H1 (cell line): ENCODE measurements around the gene CALCOCO2. TPM values are rescaled to one million over a fixed set of nuclear protein-coding genes. Genes with fewer than 3 reads are reported as not detected.

Source experiments
- CTCF ChIA-PET: fragments of 300-600 bp; sonication (Branson Sonifier 250); formaldehyde crosslinking; loops from one replicate; lab custom pipeline; 2021; ENCODE audit not compliant: partially characterized antibody; lab: Charles Lee
- POLR2A ChIA-PET: fragments of 300-600 bp; sonication (Branson Sonifier 250); formaldehyde crosslinking; loops from one replicate; lab custom pipeline; 2021; ENCODE audit warnings: inconsistent platforms; ENCODE audit not compliant: partially characterized antibody; lab: Charles Lee
- DNase-seq, 2 experiments: peaks; one replicate each; pipeline versions ENCODE4 v3.0.0 to v3.0.0-alpha.2; 2010 to 2022; ENCODE audit warnings: low spot score in 2 of 2, low read depth in 1 of 2, mixed read lengths in 1 of 2
- FAIRE-seq: peaks from 2 replicates; lab custom pipeline; 2011; peaks lifted over from hg19 to GRCh38; lab: Jason Lieb, UNC
- H2AFZ ChIP-seq: 2 replicates; pipeline ENCODE4 v1.8.1; 2012; ENCODE audit warnings: low read length, inconsistent platforms
- H2AK5ac ChIP-seq: 2 replicates; pipeline ENCODE4 v1.6.1; 2013; ENCODE audit warnings: low read depth, low read length
- H2BK120ac ChIP-seq: replicated peaks from 2 replicates; pipeline ENCODE3; 2013; ENCODE audit warnings: low read depth, low read length, inconsistent platforms
- H2BK12ac ChIP-seq: 2 replicates; pipeline ENCODE4 v1.6.1; 2013; ENCODE audit warnings: low read depth, low read length
- H2BK15ac ChIP-seq: 2 replicates; pipeline ENCODE4 v1.6.1; 2013; ENCODE audit warnings: low read length
- H2BK20ac ChIP-seq: 2 replicates; pipeline ENCODE4 v1.6.1; 2013; ENCODE audit warnings: low read length
- H2BK5ac ChIP-seq: 2 replicates; pipeline ENCODE4 v1.6.1; 2013; ENCODE audit warnings: low read depth, low read length
- H3K14ac ChIP-seq: 2 replicates; pipeline ENCODE4 v1.6.1; 2013; ENCODE audit warnings: inconsistent platforms; ENCODE audit not compliant: insufficient read length
- H3K18ac ChIP-seq: 2 replicates; pipeline ENCODE4 v1.6.1; 2013; ENCODE audit warnings: low read length; ENCODE audit errors: extremely low read depth
- H3K23ac ChIP-seq: 2 replicates; pipeline ENCODE4 v1.6.1; 2013; ENCODE audit warnings: inconsistent platforms; ENCODE audit not compliant: insufficient read length
- H3K23me2 ChIP-seq: 2 replicates; pipeline ENCODE4 v1.6.1; 2013; ENCODE audit warnings: low read depth, low read length
- H3K27ac ChIP-seq: 2 replicates; pipeline ENCODE4 v1.6.1; 2011; ENCODE audit warnings: low read depth, low read length, inconsistent platforms
- H3K27me3 ChIP-seq, 4 experiments: replicated peaks in 1 of 4; 1 replicate in 1 of 4; 2 replicates in 3 of 4; pipeline versions ENCODE4 v1.6.1 to v1.8.1; 2011 to 2013; ENCODE audit warnings: low read length in 3 of 4, mild to moderate bottlenecking in 3 of 4, inconsistent platforms in 2 of 4, mixed read lengths in 2 of 4, moderate library complexity in 1 of 4; ENCODE audit not compliant: control insufficient read depth in 3 of 4, insufficient read depth in 3 of 4; ENCODE audit errors: extremely low read depth in 1 of 4
- H3K36me3 ChIP-seq, 4 experiments: 2 replicates each; pipeline versions ENCODE4 v1.6.1 to v1.8.1; 2011 to 2013; ENCODE audit warnings: mild to moderate bottlenecking in 4 of 4, low read length in 3 of 4, moderate library complexity in 2 of 4, control low read depth in 1 of 4, inconsistent platforms in 1 of 4; ENCODE audit not compliant: insufficient read depth in 4 of 4, control insufficient read depth in 2 of 4
- H3K4ac ChIP-seq: replicated peaks from 2 replicates; pipeline ENCODE3; 2013; ENCODE audit warnings: low read length, low read depth, mixed read lengths, inconsistent platforms; ENCODE audit not compliant: insufficient read length
- H3K4me1 ChIP-seq, 4 experiments: replicated peaks in 1 of 4; 1 replicate in 1 of 4; 2 replicates in 3 of 4; pipeline versions ENCODE4 v1.6.1 to v1.8.1; 2011 to 2013; ENCODE audit warnings: low read length in 3 of 4, inconsistent platforms in 2 of 4, mixed read lengths in 1 of 4; ENCODE audit not compliant: insufficient read depth in 4 of 4, control insufficient read depth in 3 of 4
- H3K4me2 ChIP-seq, 2 experiments: 2 replicates each; pipeline versions ENCODE4 v1.6.1 to v1.8.1; 2011 to 2013; ENCODE audit warnings: low read depth in 2 of 2, low read length in 2 of 2, control low read depth in 1 of 2, inconsistent platforms in 1 of 2, mild to moderate bottlenecking in 1 of 2; ENCODE audit not compliant: insufficient read depth in 1 of 2
- H3K4me3 ChIP-seq, 4 experiments: fragments of 200-600, 300-600 bp in 1 of 4; sonication (generic), shearing (Covaris generic), sonication (Bioruptor Twin) in 1 of 4; 2 replicates each; pipeline versions ENCODE4 v1.5.1 to v1.8.1; 2011 to 2016; ENCODE audit warnings: low read length in 4 of 4, low read depth in 3 of 4, control low read depth in 2 of 4, inconsistent platforms in 2 of 4, mild to moderate bottlenecking in 2 of 4, mixed read lengths in 1 of 4, moderate library complexity in 1 of 4; ENCODE audit not compliant: insufficient read depth in 2 of 4; ENCODE audit errors: extremely low read depth in 1 of 4
- H3K56ac ChIP-seq: replicated peaks from 2 replicates; pipeline ENCODE3; 2013; ENCODE audit warnings: low read depth, mild to moderate bottlenecking, mixed read lengths, low read length, inconsistent platforms; ENCODE audit not compliant: insufficient read length
- H3K79me1 ChIP-seq: 2 replicates; pipeline ENCODE4 v1.6.1; 2013; ENCODE audit warnings: low read depth, low read length, control low read depth
- H3K79me2 ChIP-seq, 2 experiments: 2 replicates each; pipeline versions ENCODE4 v1.6.1 to v1.8.1; 2012 to 2013; ENCODE audit warnings: low read length in 2 of 2, mild to moderate bottlenecking in 2 of 2, inconsistent platforms in 1 of 2; ENCODE audit not compliant: insufficient read depth in 2 of 2, control insufficient read depth in 1 of 2
- H3K9ac ChIP-seq, 4 experiments: replicated peaks in 1 of 4; 1 replicate in 1 of 4; 2 replicates in 3 of 4; pipeline versions ENCODE4 v1.6.1 to v1.8.1; 2011 to 2013; ENCODE audit warnings: low read depth in 3 of 4, low read length in 3 of 4, control low read depth in 2 of 4, mild to moderate bottlenecking in 2 of 4, moderate library complexity in 2 of 4, inconsistent platforms in 1 of 4; ENCODE audit errors: extremely low read depth in 1 of 4
- H3K9me3 ChIP-seq, 2 experiments: 2 replicates each; pipeline versions ENCODE4 v1.6.1 to v1.8.1; 2012 to 2013; ENCODE audit warnings: mild to moderate bottlenecking in 2 of 2, moderate library complexity in 2 of 2, control low read depth in 1 of 2, inconsistent platforms in 1 of 2, low read depth in 1 of 2, low read length in 1 of 2, mixed read lengths in 1 of 2; ENCODE audit not compliant: insufficient read depth in 2 of 2
- H4K20me1 ChIP-seq, 2 experiments: replicated peaks in 1 of 2; 2 replicates each; pipeline versions ENCODE3 to v1.8.1; 2011 to 2013; ENCODE audit warnings: inconsistent platforms in 2 of 2, low read length in 2 of 2, mild to moderate bottlenecking in 1 of 2; ENCODE audit not compliant: insufficient read depth in 2 of 2, control insufficient read depth in 1 of 2
- H4K5ac ChIP-seq: 2 replicates; pipeline ENCODE4 v1.6.1; 2013; ENCODE audit warnings: low read length, low read depth, mixed read lengths, inconsistent platforms; ENCODE audit not compliant: insufficient read length
- H4K8ac ChIP-seq: 2 replicates; pipeline ENCODE4 v1.8.0; 2013; ENCODE audit warnings: mild to moderate bottlenecking, moderate library complexity, low read length, inconsistent platforms; ENCODE audit not compliant: insufficient read depth; ENCODE audit errors: extremely low read depth
- H4K91ac ChIP-seq: replicated peaks from 2 replicates; pipeline ENCODE3; 2013; ENCODE audit warnings: low read length, mixed read lengths, inconsistent platforms; ENCODE audit not compliant: insufficient read length
- BCL11A ChIP-seq, 2 experiments: IDR thresholded peaks; one replicate each; pipeline ENCODE4 v1.6.1; 2011; ENCODE audit warnings: low read depth in 2 of 2, low read length in 2 of 2, mild to moderate bottlenecking in 2 of 2
- CEBPB ChIP-seq: IDR thresholded peaks from 2 replicates; pipeline ENCODE4 v1.6.1; 2012; ENCODE audit warnings: low read depth, low read length
- CHD1 ChIP-seq: IDR thresholded peaks from 2 replicates; pipeline ENCODE4 v1.6.1; 2012; ENCODE audit warnings: low read depth, low read length, improper control_type of control experiment
- CTBP2 ChIP-seq: IDR thresholded peaks from 2 replicates; pipeline ENCODE4 v1.7.0; 2011; ENCODE audit warnings: borderline replicate concordance, mild to moderate bottlenecking, moderate library complexity, mixed read lengths, low read length; ENCODE audit not compliant: insufficient read depth, insufficient read length
- FOSL1 ChIP-seq: IDR thresholded peaks from 2 replicates; pipeline ENCODE4 v1.6.1; 2011; ENCODE audit warnings: mild to moderate bottlenecking, low read depth, low read length, moderate library complexity; ENCODE audit not compliant: insufficient read depth
- GTF2F1 ChIP-seq: IDR thresholded peaks from 2 replicates; pipeline ENCODE4 v1.6.1; 2012; ENCODE audit warnings: low read depth, low read length, improper control_type of control experiment, borderline replicate concordance
- HDAC2 ChIP-seq, 2 experiments: fragments of 300-600 bp in 1 of 2; sonication (generic) in 1 of 2; IDR thresholded peaks; 2 replicates each; pipeline ENCODE4 v1.6.1; 2011 to 2012; ENCODE audit warnings: low read depth in 2 of 2, low read length in 2 of 2, mild to moderate bottlenecking in 2 of 2, moderate library complexity in 2 of 2, borderline replicate concordance in 1 of 2, inconsistent platforms in 1 of 2
- HDAC6 ChIP-seq: IDR thresholded peaks from one replicate; pipeline ENCODE4 v1.7.1; 2012; ENCODE audit warnings: low read depth, mild to moderate bottlenecking, inconsistent platforms, low read length, moderate library complexity
- MAFK ChIP-seq: IDR thresholded peaks from 2 replicates; pipeline ENCODE4 v1.6.1; 2012; ENCODE audit warnings: low read depth, mild to moderate bottlenecking, improper control_type of control experiment, low read length
- MAX ChIP-seq: IDR thresholded peaks from 2 replicates; pipeline ENCODE4 v1.6.1; 2012; ENCODE audit warnings: inconsistent platforms
- NANOG ChIP-seq: IDR thresholded peaks from 2 replicates; pipeline ENCODE4 v1.6.1; 2011; ENCODE audit warnings: low read length, low read depth, mild to moderate bottlenecking, inconsistent platforms; ENCODE audit not compliant: insufficient read depth, poor library complexity, severe bottlenecking
- WGBS, 2 experiments: shearing (Covaris generic) in 1 of 2; methylation state at CpG; one replicate each; pipeline versions ENCODE4 v1.1.6 to v1.1.7; 2013 to 2015; ENCODE audit warnings: low lambda C conversion rate in 2 of 2, mixed read lengths in 2 of 2, inconsistent platforms in 1 of 2, low coverage in 1 of 2, missing lambda C conversion rate in 1 of 2; ENCODE audit not compliant: insufficient replicate concordance in 2 of 2, insufficient coverage in 1 of 2, insufficient read length in 1 of 2; ENCODE audit errors: extremely low coverage in 1 of 2, missing lambda C conversion rate in 1 of 2; 5-methylcytosine and 5-hydroxymethylcytosine counted together
- polyA plus RNA-seq, 7 experiments: library from polyadenylated mRNA; depleted of rRNA in 3 of 7; stranded (reverse) in 5 of 7; unstranded in 2 of 7; fragments of >200 nt in 5 of 7; fragments of 200-250 nt in 2 of 7; gene quantifications; 1 replicate in 5 of 7; 2 replicates in 1 of 7; 4 replicates in 1 of 7; pipeline versions ENCODE4 v1.2.1 to v1.2.3, GENCODE V29; 2011 to 2013; ENCODE audit warnings: missing spikeins in 2 of 7, mixed read lengths in 2 of 7
- total RNA-seq: library from RNA; stranded (reverse); fragmentation: NEBNext Ultra II Directional; extraction: Animal tissue kit (Norgen Biotek cat#: 25700); gene quantifications from 2 replicates; pipeline ENCODE4 v1.2.1, GENCODE V29; 2021
- TF ChIP-seq, protein P1 (sequence below): IDR thresholded peaks from 2 replicates; pipeline ENCODE4 v1.6.1; 2011; ENCODE audit warnings: low read depth, mild to moderate bottlenecking, low read length; ENCODE audit not compliant: insufficient read depth

Gene CALCOCO2
- total and polyA plus RNA-seq, 2 of the 8 experiments (the other 6 are each of a cell fraction or from before 2014, with no cell fraction given) = 12.1 to 31.8 TPM

GRCh38 chr17:48871035-48871550, 40.3 kb downstream of the CALCOCO2 start:
- Histone ChIP-seq H3K23ac (no peak overlapping the region), H3K18ac (no peak overlapping the region), H3K9me3 (no peaks in the 10 kb centered on the region), H3K27me3 (no peaks in the 10 kb centered on the region), H3K27ac (no peak overlapping the region), H2AK5ac (no peak overlapping the region), H3K4ac (no peak overlapping the region), H4K8ac (no peak overlapping the region), H3K4me2 (no peak overlapping the region), H3K79me1 (no peaks in the 10 kb centered on the region; the same call in 1 of the 2 replicates), H4K20me1 (no peaks in the 10 kb centered on the region), H3K36me3 (no peaks in the 10 kb centered on the region), H3K79me2 (no peaks in the 10 kb centered on the region), H3K4me3 (no peak overlapping the region), H2BK20ac (no peak overlapping the region), H4K5ac (no peak overlapping the region), H2BK15ac (no peak overlapping the region), H3K14ac (no peak overlapping the region), H2BK12ac (no peak overlapping the region), H2BK5ac (no peak overlapping the region), H4K91ac (no peak overlapping the region), H3K9ac (no peak overlapping the region), H3K56ac (no peak overlapping the region), H2BK120ac (no peak overlapping the region), H3K4me1 (no peaks in the 10 kb centered on the region), H2AFZ (no peak overlapping the region), H3K23me2 (no peaks in the 10 kb centered on the region)
- ChIA-PET CTCF (interaction anchor here (0.6 to 88.5 kb wide), 4 partner anchors 6 to 192 kb away, joined by 3 to 2590 read pairs (median 1296); partner anchors contain the start of genes ATP5MC1, CALCOCO2 and TTLL6), POLR2A (interaction anchor here (0.6 to 1.3 kb wide), 2 partner anchors 8 to 182 kb away, joined by 3 to 4 read pairs; no protein-coding TSS in a partner anchor)
- FAIRE-seq (no peak), DNase-seq (no peak)
- 90% methylated on average over 4 of the region's 4 CpGs; no CpG with 5 or more reads in 1 of the 2 experiments for WGBS, 2 experiments
- no peak for TF ChIP-seq MAX
- no peak for TF ChIP-seq CTBP2
- no peak for TF ChIP-seq FOSL1
- TF ChIP-seq HDAC2 (IDR thresholded peaks at IDR 0.05; ENCODE audit: borderline replicate concordance in 1 of 2, low read depth in 2 of 2, low read length in 2 of 2) = no peak
- TF ChIP-seq CHD1 = no peak
- no peak for TF ChIP-seq HDAC6
- TF ChIP-seq MAFK = no peak
- no peak for TF ChIP-seq CEBPB
- no peak for TF ChIP-seq BCL11A (IDR thresholded peaks at IDR 0.05; ENCODE audit: low read depth in 2 of 2, low read length in 2 of 2)
- TF ChIP-seq, protein P1, sequence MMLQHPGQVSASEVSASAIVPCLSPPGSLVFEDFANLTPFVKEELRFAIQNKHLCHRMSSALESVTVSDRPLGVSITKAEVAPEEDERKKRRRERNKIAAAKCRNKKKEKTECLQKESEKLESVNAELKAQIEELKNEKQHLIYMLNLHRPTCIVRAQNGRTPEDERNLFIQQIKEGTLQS = no peak
- no peak for TF ChIP-seq GTF2F1
- TF ChIP-seq NANOG = no peak
